GM10248 (cell line): ENCODE results near the gene POLR3A.

ENCODE experiments used
- CTCF ChIA-PET: fragments of 300-600 bp; sonication (Branson Sonifier 250); formaldehyde crosslinking; extraction: SDS; loops from one replicate; lab custom pipeline; 2021; ENCODE audit warnings: antibody characterized with exemption; lab: Yijun Ruan, JAX
- POLR2A ChIA-PET: fragments of 350-650 bp; sonication (Branson Sonifier 250); formaldehyde crosslinking; extraction: SDS; loops from one replicate; lab custom pipeline; 2020; ENCODE audit warnings: antibody characterized with exemption; lab: Yijun Ruan, JAX
- DNase-seq: peaks from one replicate; pipeline ENCODE4 v3.0.0; 2012; ENCODE audit errors: extremely low spot score
- TF ChIP-seq, protein P1 (sequence below): IDR thresholded peaks from 2 replicates; pipeline ENCODE4 v1.5.1; 2012; ENCODE audit warnings: mild to moderate bottlenecking, low read depth; ENCODE audit errors: extremely low read depth, missing control alignments, control extremely low read depth

Gene POLR3A

GRCh38 chr10:77989081-77989724 is 40.1 kb downstream of the POLR3A start:
- POLR2A ChIA-PET, result no interaction called here
- CTCF ChIA-PET, result interaction anchor here (0.7 to 1.2 kb wide), 3 partner anchors 19 to 40 kb away, joined by 3 read pairs; partner anchors contain the start of gene POLR3A
- DNase-seq, result no peak
- TF ChIP-seq, protein P1, sequence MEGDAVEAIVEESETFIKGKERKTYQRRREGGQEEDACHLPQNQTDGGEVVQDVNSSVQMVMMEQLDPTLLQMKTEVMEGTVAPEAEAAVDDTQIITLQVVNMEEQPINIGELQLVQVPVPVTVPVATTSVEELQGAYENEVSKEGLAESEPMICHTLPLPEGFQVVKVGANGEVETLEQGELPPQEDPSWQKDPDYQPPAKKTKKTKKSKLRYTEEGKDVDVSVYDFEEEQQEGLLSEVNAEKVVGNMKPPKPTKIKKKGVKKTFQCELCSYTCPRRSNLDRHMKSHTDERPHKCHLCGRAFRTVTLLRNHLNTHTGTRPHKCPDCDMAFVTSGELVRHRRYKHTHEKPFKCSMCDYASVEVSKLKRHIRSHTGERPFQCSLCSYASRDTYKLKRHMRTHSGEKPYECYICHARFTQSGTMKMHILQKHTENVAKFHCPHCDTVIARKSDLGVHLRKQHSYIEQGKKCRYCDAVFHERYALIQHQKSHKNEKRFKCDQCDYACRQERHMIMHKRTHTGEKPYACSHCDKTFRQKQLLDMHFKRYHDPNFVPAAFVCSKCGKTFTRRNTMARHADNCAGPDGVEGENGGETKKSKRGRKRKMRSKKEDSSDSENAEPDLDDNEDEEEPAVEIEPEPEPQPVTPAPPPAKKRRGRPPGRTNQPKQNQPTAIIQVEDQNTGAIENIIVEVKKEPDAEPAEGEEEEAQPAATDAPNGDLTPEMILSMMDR, result no peak

DNA sequence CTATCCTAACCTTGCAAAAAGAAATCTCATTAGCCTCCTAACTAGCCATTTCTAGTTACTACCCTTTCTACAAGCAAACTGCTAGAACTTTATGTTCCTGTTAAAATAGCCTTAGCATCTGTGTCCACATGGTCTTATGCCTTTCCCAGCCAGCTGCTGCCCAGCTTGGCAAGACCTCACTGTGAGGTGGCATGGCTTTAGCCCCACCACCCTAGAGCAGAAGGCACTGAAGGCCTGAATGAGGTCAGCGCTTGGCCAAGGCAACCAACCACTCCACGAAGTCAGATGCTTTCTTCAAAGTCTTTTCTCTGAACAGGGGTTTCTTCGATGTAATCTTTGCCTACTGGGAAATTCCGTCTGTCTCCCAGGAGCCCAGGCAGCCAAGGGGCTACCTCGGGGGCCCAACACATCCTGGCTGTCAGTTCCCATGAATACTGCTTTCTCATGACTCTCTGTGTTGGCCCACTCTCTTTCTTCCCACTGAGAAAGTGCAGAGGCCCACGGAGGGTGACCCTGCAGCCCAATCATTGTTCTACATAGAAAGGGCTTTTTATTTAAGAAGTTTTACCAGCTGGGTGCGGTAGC is 41.6 kb downstream of the POLR3A start:
- TF ChIP-seq, protein P1, result no peak
- CTCF ChIA-PET, result interaction anchor here (1.2 kb wide), 1 partner anchor 21 kb away, joined by 3 read pairs; no protein-coding TSS in a partner anchor
- no peak for DNase-seq
- POLR2A ChIA-PET, result no interaction called here

DNA sequence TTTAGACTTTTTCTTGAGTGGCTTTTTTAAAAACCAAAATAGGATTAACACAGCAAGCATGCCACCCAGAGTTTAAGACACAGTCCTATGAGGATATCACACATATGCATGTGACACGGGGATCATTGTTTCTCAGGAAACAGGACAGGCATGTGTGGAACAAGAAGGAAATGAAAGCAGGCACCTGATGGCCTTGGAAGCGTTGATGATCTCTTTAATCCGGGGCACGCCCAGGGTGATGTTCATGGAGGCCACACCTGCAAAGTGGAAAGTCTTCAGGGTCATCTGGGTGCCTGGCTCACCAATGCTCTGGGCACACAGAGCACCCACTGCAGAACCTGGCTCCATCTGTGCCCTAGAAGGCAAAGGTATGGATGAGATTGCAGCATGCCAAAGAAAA is 44.3 kb downstream of the POLR3A start:
- TF ChIP-seq, protein P1, result no peak
- POLR2A ChIA-PET, result no interaction called here
- CTCF ChIA-PET, result interaction anchor here (1.5 kb wide), 1 partner anchor 12 kb away, joined by 4 read pairs; no protein-coding TSS in a partner anchor
- DNase-seq, result no peak

DNA sequence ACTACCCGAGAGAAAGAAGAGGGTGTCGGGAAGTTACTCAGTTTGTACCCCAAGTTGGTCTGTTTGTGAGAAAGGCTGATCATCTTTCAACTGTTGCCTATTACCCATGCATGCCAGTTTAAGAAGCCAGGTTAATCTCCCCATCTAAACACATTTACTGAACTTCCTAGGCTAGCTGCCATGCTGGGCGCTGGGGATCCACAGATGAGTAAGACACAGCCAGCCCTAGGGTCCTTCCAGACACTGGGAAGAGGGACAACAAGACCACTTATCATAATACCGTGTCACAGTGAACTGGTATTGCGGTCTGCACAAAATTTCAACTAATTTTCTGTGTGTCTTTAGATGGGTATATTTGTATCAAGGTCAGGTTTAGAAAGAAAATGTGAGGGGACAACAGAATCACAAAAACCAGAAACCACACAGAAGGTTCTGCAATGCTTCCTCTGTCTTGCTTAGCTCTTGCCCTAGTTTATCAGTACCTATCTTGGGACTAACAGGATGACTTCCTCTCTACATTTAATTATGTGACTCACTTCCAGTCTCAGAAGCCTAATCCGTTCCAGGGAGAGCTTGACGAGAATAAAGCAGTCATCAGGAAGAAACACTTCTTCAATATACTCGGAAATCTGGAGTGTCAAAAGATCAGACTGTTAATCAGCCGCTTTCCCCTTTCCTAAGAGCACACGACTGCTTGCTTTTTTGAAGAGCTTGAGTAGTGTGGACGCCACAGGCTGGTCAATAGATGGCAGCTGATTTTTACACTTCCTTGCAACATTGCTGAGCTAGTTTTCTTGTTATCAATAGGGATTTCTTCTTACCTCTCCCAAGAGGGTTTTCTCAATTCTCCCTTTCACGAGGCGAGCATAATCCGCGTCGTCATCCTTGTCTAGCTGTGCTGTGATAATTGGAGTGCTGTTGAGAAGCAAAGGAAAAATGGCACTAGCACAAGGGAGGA is 45.7 kb downstream of the POLR3A start:
- TF ChIP-seq, protein P1, result no peak
- DNase-seq, result no peak
- ChIA-PET POLR2A (no interaction called here), CTCF (no interaction called here)

DNA sequence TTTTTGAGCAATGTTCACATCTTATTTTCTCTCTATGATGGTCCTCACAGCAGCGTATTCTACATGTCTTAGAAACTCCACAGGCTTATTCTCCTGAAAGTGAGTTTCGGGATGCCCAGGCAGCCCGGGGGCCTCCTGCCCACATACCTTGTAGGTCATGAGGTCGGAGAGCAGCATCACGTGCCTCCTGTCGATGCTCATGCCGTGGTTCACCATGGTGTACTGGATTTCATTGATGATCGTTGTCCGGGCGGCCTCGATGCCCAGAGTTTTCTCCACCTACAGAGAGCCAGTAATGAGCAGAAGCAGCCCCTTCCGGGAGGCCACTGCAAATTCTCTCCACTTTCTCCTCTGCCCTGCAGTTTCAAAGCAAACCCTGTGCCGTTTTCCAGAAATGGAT is 48.0 kb downstream of the POLR3A start:
- no peak for DNase-seq
- ChIA-PET POLR2A (no interaction called here), CTCF (no interaction called here)

More for the DNA sequence above, 48.0 kb downstream of the POLR3A start:
- TF ChIP-seq, protein P1, result no peak
